Measurements from ENCODE around the gene PYY.

DNA sequence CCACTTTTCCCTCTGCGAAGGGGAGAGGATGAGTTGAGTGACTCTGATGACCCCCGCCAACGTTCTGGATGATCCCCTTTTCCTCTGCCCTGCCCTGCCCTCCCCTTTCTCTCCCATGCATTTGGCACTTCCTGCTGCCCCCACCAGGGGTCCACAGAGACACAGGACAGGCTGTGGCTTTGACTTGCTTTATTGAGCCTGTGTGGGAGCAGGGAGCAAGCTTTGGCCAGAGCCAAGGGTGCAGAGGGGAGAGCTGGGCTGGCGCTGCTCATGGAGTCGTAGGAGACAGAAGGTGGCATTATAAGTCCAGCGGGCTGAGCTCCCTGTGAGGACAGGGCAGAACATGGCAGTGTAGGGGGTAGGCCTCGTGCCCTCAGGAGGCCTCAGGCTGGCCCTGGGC lies 13.1 kb downstream of the PYY start:
- TF ChIP-seq POLR2A (IDR thresholded peaks at IDR 0.05), result no peak
- TF ChIP-seq, protein P1, sequence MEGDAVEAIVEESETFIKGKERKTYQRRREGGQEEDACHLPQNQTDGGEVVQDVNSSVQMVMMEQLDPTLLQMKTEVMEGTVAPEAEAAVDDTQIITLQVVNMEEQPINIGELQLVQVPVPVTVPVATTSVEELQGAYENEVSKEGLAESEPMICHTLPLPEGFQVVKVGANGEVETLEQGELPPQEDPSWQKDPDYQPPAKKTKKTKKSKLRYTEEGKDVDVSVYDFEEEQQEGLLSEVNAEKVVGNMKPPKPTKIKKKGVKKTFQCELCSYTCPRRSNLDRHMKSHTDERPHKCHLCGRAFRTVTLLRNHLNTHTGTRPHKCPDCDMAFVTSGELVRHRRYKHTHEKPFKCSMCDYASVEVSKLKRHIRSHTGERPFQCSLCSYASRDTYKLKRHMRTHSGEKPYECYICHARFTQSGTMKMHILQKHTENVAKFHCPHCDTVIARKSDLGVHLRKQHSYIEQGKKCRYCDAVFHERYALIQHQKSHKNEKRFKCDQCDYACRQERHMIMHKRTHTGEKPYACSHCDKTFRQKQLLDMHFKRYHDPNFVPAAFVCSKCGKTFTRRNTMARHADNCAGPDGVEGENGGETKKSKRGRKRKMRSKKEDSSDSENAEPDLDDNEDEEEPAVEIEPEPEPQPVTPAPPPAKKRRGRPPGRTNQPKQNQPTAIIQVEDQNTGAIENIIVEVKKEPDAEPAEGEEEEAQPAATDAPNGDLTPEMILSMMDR (IDR thresholded peaks at IDR 0.05 in 8 of 11, conservative IDR thresholded peaks at IDR 0.05 in 3 of 11), result peak in 8 of 11 experiments; percentile 8 to 47 (median 26)

Data from spleen (tissue), 7 donors.